Left ventricle myocardium inferior (tissue), 1 donor: ENCODE data around the gene OPN3. TPM values are rescaled to one million over a fixed set of nuclear protein-coding genes. Genes with fewer than 3 reads are reported as not detected.

ENCODE experiments used
- DNase-seq: peaks from one replicate; pipeline ENCODE4 v3.0.0-alpha.2; 2020
- H3K27ac ChIP-seq: fragments of 200-600 bp; replicated peaks from 2 replicates; pipeline ENCODE4 v1.8.0; 2021
- H3K27me3 ChIP-seq: fragments of 200-600 bp; 2 replicates; pipeline ENCODE4 v1.8.0; 2021; ENCODE audit warnings: low read depth
- H3K36me3 ChIP-seq: fragments of 200-600 bp; 2 replicates; pipeline ENCODE4 v1.8.0; 2021
- H3K4me1 ChIP-seq: fragments of 200-600 bp; 2 replicates; pipeline ENCODE4 v1.8.0; 2021
- H3K4me3 ChIP-seq: fragments of 200-600 bp; 2 replicates; pipeline ENCODE4 v1.8.0; 2021; ENCODE audit warnings: mild to moderate bottlenecking, moderate library complexity
- H3K9me3 ChIP-seq: fragments of 200-600 bp; replicated peaks from 2 replicates; pipeline ENCODE4 v1.8.0; 2021
- intact Hi-C: fragments of 100-400 bp; cut with micrococcal nuclease; formaldehyde crosslinking; loops from one replicate; pipeline ENCODE4 v1.11.0; 2022
- total RNA-seq: library from RNA; stranded (reverse); fragmentation: NEBNext Ultra II Directional; extraction: Animal tissue kit (Norgen Biotek cat#: 25700); gene quantifications from one replicate; pipeline ENCODE4 v1.2.1, GENCODE V29; 2021
- TF ChIP-seq, protein P1 (sequence below): fragments of 200-600 bp; IDR thresholded peaks from 2 replicates; pipeline ENCODE4 v1.8.0; 2021; ENCODE audit warnings: antibody characterized with exemption, mild to moderate bottlenecking, borderline replicate concordance
- donor health status: DM: no; HTN: yes; CAD: no; lungs with severe emphysema.

The OPN3 gene
- total RNA-seq, 1 donor from 2014 or later = 6.1 TPM

DNA sequence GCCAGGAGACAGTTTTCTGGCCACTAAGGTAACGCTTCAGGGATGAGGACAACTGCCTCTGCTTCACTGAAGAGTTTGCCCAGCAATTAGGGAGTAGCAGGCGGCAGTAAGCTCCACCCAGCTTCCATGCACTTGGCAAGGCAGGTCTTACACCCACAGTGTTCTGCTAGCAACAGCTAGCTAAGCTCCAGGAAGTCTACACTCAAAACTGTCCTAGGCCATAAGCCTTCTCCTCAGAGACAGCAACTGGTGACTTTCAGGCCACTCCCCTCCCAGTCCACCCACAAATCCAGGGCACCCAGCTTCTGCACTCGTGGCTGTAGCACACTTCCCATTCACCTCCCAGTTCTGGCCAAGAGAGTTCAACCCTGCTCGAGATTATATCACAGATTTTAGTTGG, 60.7 kb downstream of the OPN3 start:
- H3K27ac ChIP-seq = no peak overlapping the region
- no peaks in the 10 kb centered on the region for H3K27me3 ChIP-seq
- no peaks in the 10 kb centered on the region for H3K36me3 ChIP-seq
- no peak for DNase-seq
- intact Hi-C loops = no loop called here
- TF ChIP-seq, protein P1, sequence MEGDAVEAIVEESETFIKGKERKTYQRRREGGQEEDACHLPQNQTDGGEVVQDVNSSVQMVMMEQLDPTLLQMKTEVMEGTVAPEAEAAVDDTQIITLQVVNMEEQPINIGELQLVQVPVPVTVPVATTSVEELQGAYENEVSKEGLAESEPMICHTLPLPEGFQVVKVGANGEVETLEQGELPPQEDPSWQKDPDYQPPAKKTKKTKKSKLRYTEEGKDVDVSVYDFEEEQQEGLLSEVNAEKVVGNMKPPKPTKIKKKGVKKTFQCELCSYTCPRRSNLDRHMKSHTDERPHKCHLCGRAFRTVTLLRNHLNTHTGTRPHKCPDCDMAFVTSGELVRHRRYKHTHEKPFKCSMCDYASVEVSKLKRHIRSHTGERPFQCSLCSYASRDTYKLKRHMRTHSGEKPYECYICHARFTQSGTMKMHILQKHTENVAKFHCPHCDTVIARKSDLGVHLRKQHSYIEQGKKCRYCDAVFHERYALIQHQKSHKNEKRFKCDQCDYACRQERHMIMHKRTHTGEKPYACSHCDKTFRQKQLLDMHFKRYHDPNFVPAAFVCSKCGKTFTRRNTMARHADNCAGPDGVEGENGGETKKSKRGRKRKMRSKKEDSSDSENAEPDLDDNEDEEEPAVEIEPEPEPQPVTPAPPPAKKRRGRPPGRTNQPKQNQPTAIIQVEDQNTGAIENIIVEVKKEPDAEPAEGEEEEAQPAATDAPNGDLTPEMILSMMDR = no peak
- no peak overlapping the region for H3K4me3 ChIP-seq
- H3K9me3 ChIP-seq = peaks cover 20% of the 10 kb centered on the region
- H3K4me1 ChIP-seq = no peaks in the 10 kb centered on the region

DNA sequence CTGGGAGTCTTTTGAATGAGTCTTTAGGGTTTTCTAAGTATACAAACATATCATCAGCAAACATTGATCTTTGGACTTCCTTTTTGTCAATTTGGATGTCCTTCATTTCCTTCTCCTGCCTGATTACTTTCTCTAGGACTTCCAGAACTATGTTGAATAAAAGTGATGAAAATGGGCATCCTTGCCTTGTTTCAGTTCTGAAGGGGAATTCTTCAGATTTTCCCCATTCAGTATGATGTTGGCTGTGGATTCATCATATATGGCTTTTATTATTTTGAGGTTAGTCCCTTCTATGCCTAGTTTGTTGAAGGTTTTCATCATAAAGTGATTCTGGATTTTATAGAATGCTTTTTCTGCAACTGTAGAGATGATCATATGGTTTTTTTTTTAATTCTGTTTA, 66.0 kb downstream of the OPN3 start:
- intact Hi-C loops = no loop called here
- DNase-seq = no peak
- TF ChIP-seq, protein P1 = no peak
- H3K4me3 ChIP-seq = no peak overlapping the region
- no peaks in the 10 kb centered on the region for H3K36me3 ChIP-seq
- no peak overlapping the region for H3K27ac ChIP-seq
- H3K27me3 ChIP-seq = no peaks in the 10 kb centered on the region
- H3K4me1 ChIP-seq = no peaks in the 10 kb centered on the region
- peaks cover 13% of the 10 kb centered on the region for H3K9me3 ChIP-seq

DNA sequence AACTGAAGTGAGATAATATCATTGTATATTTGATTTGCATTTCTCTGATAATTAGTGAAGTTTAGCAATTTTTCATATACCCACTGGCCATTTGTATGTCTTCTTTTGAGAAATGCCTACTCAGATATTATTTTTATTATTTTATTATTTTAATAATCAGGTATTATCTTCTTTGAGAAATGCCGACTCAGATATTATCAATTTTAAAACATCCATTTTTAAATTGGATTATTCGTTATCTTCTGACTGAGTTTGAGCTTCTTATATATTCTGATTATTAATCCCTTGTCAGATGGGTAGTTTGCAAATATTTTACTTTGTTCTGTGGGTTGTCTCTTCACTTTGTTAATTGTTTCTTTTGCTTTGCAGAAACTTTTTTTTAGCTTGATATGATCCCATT, 70.3 kb downstream of the OPN3 start:
- H3K4me3 ChIP-seq = no peak overlapping the region
- no peaks in the 10 kb centered on the region for H3K9me3 ChIP-seq
- H3K4me1 ChIP-seq = no peaks in the 10 kb centered on the region
- DNase-seq = no peak
- intact Hi-C loops = no loop called here
- no peak overlapping the region for H3K27ac ChIP-seq
- TF ChIP-seq, protein P1 = no peak
- no peaks in the 10 kb centered on the region for H3K27me3 ChIP-seq
- no peaks in the 10 kb centered on the region for H3K36me3 ChIP-seq

DNA sequence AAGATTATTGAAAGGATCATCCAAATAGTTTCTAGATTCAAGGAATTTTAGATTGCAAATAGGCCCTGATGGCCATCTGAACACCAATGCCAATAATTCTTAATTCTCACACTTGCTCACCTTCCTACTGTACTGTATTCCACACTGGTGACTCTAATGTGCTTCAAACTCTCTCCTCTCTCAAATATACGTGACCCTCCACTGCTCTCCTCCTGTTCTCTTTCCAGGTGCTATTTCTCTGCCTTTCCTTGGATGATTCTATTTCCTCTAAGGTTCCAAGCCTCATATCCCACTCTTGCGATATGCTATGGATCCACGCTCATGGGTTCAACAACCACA, 79.4 kb downstream of the OPN3 start:
- H3K4me1 ChIP-seq = no peaks in the 10 kb centered on the region
- H3K4me3 ChIP-seq = no peak overlapping the region
- no peaks in the 10 kb centered on the region for H3K9me3 ChIP-seq
- H3K27me3 ChIP-seq = peaks cover 5% of the 10 kb centered on the region
- intact Hi-C loops = no loop called here
- H3K36me3 ChIP-seq = no peaks in the 10 kb centered on the region
- no peak overlapping the region for H3K27ac ChIP-seq
- TF ChIP-seq, protein P1 = no peak
- no peak for DNase-seq

DNA sequence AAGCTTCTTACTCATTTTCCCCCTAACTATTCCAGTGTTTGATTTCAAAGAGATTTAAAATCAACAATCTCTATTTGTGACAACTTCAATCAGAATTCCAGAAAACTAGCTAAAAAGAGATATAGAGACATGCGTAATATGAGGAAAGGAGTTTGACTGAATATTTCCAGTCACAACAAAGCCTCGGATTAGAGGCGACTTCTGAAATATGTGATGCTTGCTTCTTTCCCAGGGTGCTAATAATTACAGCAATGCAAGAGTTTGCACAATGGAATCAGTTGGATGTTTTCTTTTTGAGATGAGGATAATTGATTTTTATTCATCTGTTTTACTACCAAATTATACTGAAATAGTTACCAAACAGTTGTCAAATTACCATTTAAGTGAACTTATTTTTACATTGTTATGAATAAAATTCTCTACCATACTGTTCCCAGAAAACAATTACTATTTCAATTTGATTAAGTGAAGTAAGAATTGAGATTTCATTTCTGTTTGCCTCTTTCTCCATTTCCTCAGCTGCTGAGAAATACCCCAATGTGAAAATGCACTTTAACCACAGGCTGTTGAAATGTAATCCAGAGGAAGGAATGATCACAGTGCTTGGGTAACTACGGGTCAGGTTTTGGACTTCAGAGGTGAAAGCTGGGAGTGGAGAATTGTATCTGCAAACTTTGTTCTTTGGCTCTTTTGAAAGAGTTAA, 79.9 kb downstream of the OPN3 start:
- H3K27me3 ChIP-seq = peaks cover 5% of the 10 kb centered on the region
- no peaks in the 10 kb centered on the region for H3K4me1 ChIP-seq
- H3K9me3 ChIP-seq = no peaks in the 10 kb centered on the region
- no peaks in the 10 kb centered on the region for H3K36me3 ChIP-seq
- TF ChIP-seq, protein P1 = no peak
- intact Hi-C loops = no loop called here
- DNase-seq = no peak
- no peak overlapping the region for H3K27ac ChIP-seq
- H3K4me3 ChIP-seq = no peak overlapping the region
